ENCODE measurements around the gene AIF1L. TPM values are rescaled to one million over a fixed set of nuclear protein-coding genes. Genes with fewer than 3 reads are reported as not detected.
"Not testable (repeated sequence)": the region's sequence is repeated elsewhere in the genome, so short reads cannot be mapped to it uniquely, and the experiment has no call there.

The AIF1L gene
- total and polyA plus RNA-seq, 9 donors: 19.3 to 33.2 (median 23.3) TPM

DNA sequence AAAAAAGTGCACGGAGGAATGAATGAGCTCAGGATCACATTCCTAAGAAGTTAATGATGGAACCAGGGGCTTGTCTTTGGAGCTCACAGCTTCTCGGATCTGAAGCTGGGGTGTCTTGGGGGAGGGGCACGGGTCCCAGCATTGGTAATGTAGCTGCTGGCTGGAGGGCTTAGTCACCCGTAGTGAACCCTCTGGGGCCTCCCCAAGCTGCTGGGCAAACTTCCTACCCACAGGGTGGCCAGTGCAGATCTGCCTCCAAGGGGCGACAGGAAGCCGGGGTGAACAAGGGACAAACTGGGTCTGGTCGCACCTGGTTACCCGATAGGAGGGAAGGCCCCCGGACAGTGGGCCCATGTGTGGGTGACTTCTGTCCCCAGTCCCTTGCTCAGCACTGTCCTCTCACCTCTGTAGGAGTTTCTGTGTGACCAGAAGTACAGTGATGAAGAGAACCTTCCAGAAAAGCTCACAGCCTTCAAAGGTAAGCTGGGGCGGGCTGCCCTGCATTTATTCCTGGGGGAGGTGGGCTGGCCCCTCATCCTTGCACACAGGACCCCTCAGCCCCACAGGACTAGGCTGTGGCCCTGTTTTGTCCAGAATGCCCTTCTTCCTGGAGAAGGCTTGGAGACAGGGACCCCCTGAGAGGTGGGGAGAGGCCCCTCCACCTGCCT is 15.0 kb downstream of the AIF1L start:
- Histone ChIP-seq H3K36me3 (ENCODE audit: control insufficient read depth, insufficient read depth, low read length) (peaks cover 3% of the 10 kb centered on the region), H3K27me3 (ENCODE audit: control insufficient read depth, insufficient read depth, low read length) (no peaks in the 10 kb centered on the region), H3K4me1 (ENCODE audit: control insufficient read depth, insufficient read depth, low read length) (no peaks in the 10 kb centered on the region), H3K9me3 (replicated peaks; ENCODE audit: control insufficient read depth, low read depth, low read length) (no peaks in the 10 kb centered on the region), H3K4me3 (ENCODE audit: low read length) (no peak overlapping the region), H3K27ac (ENCODE audit: low read length) (no peak overlapping the region)
- WGBS (ENCODE audit: insufficient coverage): 36% methylated on average over 5 of the region's 10 CpGs
- no peak for DNase-seq

DNA sequence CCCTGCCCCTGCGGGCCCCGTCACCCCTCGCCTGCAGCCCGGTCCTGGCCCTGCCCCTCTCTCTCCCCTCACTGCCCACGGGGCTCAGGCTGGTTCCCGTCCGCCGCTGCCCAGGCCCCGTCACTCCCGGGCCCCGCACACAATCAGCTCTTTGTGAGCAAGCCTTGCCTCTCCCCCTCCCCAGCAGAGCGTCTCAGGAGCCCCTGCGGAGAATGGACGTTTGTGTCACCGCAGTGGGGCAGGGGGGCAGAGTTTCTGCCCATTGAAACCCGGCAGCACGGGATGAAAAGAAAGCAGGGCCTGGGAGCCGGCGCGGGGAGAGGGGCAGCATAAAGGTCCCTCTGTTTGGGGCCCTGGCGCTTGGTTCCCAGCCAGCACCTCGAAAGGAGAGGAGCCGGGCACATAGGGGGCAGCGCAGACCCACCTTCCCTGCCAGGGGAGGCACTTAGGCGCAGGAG is 15.6 kb downstream of the AIF1L start:
- no peak for DNase-seq
- no peak overlapping the region for H3K27ac ChIP-seq (ENCODE audit: low read length)
- H3K27me3 ChIP-seq (ENCODE audit: control insufficient read depth, insufficient read depth, low read length): no peaks in the 10 kb centered on the region
- H3K4me1 ChIP-seq (ENCODE audit: control insufficient read depth, insufficient read depth, low read length): no peaks in the 10 kb centered on the region
- no peak overlapping the region for H3K4me3 ChIP-seq (ENCODE audit: low read length)
- 76% methylated on average over 21 of the region's 25 CpGs for WGBS (ENCODE audit: insufficient coverage)
- H3K9me3 ChIP-seq (replicated peaks; ENCODE audit: control insufficient read depth, low read depth, low read length): no peaks in the 10 kb centered on the region
- H3K36me3 ChIP-seq (ENCODE audit: control insufficient read depth, insufficient read depth, low read length): peaks cover 3% of the 10 kb centered on the region

DNA sequence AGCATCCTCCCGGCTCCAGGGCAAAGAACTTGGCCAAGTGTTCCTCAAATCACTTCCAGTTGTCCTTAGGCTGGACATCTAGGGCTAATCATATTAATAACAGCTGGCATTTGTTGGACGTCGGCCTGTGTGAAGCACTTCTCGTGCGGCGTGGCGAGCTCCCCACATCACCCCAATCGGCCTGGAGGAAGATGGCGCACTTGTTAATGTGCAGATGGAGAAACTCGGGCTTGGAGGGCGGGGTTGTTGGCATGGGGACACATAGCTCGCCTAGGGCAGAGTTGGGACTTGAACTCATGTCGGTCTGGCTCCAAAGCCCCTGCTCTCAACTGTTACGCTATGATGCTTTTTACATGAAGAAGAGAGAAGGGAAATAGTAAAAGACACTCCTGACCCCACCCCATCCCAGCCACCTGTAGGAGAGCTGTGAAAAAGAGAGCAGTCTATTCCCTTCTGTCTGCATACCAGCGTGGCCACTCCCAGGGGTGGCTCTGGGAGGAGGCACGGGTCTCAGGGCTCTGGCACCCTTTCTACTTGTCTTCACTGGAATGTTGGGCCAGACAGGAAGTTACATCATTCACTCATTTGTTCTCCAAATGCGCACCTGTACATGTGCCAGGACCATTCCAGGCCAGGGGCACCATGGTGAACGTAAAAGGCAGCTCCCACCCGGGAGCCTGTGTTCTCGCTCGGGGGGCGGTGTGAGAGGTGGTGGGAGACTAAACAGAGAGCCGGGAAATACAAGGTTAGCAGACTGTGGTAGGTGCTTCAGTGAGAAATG is 16.2 kb downstream of the AIF1L start:
- peaks cover 3% of the 10 kb centered on the region for H3K36me3 ChIP-seq (ENCODE audit: control insufficient read depth, insufficient read depth, low read length)
- H3K4me3 ChIP-seq (ENCODE audit: low read length): no peak overlapping the region
- no peak overlapping the region for H3K27ac ChIP-seq (ENCODE audit: low read length)
- no peaks in the 10 kb centered on the region for H3K9me3 ChIP-seq (replicated peaks; ENCODE audit: control insufficient read depth, low read depth, low read length)
- peaks cover 2% of the 10 kb centered on the region for H3K4me1 ChIP-seq (ENCODE audit: control insufficient read depth, insufficient read depth, low read length)
- 70% methylated on average over 13 of the region's 23 CpGs for whole genome bisulfite sequencing (ENCODE audit: insufficient coverage)
- DNase-seq: no peak
- H3K27me3 ChIP-seq (ENCODE audit: control insufficient read depth, insufficient read depth, low read length): no peaks in the 10 kb centered on the region

DNA sequence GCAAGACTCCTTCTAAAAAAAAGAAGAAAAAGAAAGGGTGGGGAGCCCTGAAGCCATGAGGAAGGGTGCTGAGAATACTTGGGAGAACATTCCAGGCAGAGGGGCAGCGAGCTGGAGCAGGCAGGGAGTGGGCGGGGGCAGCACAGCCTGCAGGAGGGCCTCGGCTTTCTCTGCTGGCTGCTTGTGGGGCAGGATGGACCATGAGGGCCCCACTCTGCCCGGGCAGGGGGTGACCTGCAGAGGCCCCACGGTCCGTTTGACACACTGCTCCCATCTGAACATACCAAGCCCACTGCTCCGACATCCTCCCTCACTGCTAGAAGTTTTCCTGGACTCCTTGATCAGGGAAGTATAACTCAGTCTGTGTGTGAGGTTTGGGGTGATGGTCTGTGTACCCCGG is 17.3 kb downstream of the AIF1L start:
- Histone ChIP-seq H3K27ac (ENCODE audit: low read length) (no peak overlapping the region), H3K27me3 (ENCODE audit: control insufficient read depth, insufficient read depth, low read length) (no peaks in the 10 kb centered on the region), H3K4me3 (ENCODE audit: low read length) (no peak overlapping the region), H3K36me3 (ENCODE audit: control insufficient read depth, insufficient read depth, low read length) (peaks cover 3% of the 10 kb centered on the region), H3K9me3 (replicated peaks; ENCODE audit: control insufficient read depth, low read depth, low read length) (no peaks in the 10 kb centered on the region), H3K4me1 (ENCODE audit: control insufficient read depth, insufficient read depth, low read length) (peaks cover 2% of the 10 kb centered on the region)
- WGBS (ENCODE audit: insufficient coverage): 77% methylated on average over 3 of the region's 8 CpGs
- DNase-seq: no peak

DNA sequence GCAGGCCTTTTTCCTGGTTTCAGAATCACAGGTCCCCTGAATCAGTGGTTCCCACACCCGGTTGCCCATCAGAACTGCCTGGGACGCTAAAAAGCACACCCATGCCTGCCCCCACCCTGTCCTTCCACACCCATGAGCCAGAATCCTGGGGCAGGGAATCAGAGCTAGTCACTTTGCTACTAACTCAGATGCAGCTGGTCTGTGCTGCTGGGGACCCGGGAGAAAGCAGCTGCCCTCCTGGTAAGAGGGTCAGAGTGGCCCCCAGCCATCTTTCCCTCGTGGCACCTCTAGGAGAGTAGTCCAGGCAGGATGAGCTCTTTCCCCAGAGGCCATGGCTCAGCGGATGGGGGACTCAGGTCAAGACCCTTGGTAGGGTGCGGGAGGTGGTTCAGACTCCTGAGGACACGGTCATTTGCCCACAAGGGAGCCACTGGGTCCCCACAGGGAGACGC is 17.8 kb downstream of the AIF1L start:
- Histone ChIP-seq H3K9me3 (replicated peaks; ENCODE audit: control insufficient read depth, low read depth, low read length) (no peaks in the 10 kb centered on the region), H3K27ac (ENCODE audit: low read length) (no peak overlapping the region), H3K36me3 (ENCODE audit: control insufficient read depth, insufficient read depth, low read length) (peaks cover 3% of the 10 kb centered on the region), H3K4me3 (ENCODE audit: low read length) (no peak overlapping the region), H3K4me1 (ENCODE audit: control insufficient read depth, insufficient read depth, low read length) (peaks cover 2% of the 10 kb centered on the region), H3K27me3 (ENCODE audit: control insufficient read depth, insufficient read depth, low read length) (no peaks in the 10 kb centered on the region)
- 83% methylated on average over 8 of the region's 8 CpGs for WGBS (ENCODE audit: insufficient coverage)
- no peak for DNase-seq

DNA sequence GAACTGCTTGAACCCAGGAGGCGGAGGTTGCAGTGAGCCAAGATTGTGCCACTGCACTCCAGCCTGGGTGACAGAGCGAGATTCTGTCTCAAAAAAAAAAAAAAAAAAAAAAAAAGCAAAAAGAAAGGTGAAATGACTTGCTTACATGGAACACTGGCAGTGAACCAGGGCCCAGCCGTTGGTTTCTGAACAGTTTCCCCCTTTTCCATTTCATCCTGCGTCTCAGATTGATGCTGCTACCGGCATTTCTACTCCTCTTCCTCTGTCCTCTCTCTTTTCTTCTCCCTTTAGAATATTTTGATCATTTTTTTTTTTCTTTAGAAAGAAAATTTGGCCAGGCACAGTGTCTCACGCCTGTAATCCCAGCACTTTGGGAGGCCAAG is 19.0 kb downstream of the AIF1L start:
- H3K4me1 ChIP-seq (ENCODE audit: control insufficient read depth, insufficient read depth, low read length); H3K36me3 ChIP-seq (ENCODE audit: control insufficient read depth, insufficient read depth, low read length); DNase-seq; H3K27ac ChIP-seq (ENCODE audit: low read length); H3K4me3 ChIP-seq (ENCODE audit: low read length); H3K27me3 ChIP-seq (ENCODE audit: control insufficient read depth, insufficient read depth, low read length); H3K9me3 ChIP-seq (replicated peaks; ENCODE audit: control insufficient read depth, low read depth, low read length): not testable (repeated sequence)
- WGBS (ENCODE audit: insufficient coverage): no CpG with 5 or more reads among the region's 6 CpGs

DNA sequence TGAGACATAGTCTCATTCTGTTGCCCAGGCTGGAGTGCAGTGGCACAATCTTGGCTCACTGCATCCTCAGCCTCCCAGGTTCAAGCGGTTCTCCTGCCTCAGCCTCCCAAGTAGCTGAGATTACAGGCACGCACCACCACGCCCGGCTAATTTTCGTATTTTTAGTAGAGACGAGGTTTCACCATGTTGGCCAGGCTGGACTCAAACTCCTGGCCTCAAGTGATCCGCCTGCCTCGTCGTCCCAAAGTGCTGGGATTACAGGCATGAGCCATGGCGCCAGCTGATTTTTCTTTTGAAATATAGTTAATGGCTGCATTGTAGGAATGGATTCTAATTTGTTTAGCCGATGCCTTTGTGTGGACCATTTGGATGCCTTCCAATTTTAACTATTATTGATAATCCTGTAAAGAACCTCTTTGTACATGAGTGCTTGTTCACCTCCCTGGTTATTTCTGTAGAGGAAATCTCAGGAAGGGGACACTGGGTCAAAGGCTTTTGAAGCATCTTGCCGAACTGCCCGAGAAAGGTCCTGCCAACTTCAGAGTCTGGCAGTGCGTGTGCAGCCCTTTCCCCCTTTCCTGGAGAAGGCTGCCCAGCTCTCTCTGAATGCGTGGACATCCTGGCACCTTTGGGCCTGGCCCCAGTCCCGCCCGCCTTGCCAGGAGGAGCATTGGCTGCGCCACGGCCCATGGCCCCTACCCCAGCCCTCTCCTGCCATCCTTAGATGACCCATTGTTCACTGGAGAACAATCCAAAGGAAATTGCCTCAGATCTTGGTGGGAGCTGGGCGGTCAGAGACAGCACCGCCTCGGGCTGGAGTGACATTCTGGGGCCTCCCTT is 20.2 kb downstream of the AIF1L start:
- Histone ChIP-seq H3K27me3 (ENCODE audit: control insufficient read depth, insufficient read depth, low read length) (no peaks in the 10 kb centered on the region), H3K4me3 (ENCODE audit: low read length) (no peak overlapping the region), H3K27ac (ENCODE audit: low read length) (peak overlapping the region; percentile 81), H3K4me1 (ENCODE audit: control insufficient read depth, insufficient read depth, low read length) (peaks cover 2% of the 10 kb centered on the region), H3K9me3 (replicated peaks; ENCODE audit: control insufficient read depth, low read depth, low read length) (no peaks in the 10 kb centered on the region), H3K36me3 (ENCODE audit: control insufficient read depth, insufficient read depth, low read length) (peaks cover 8% of the 10 kb centered on the region)
- 91% methylated on average over 21 of the region's 22 CpGs for WGBS (ENCODE audit: insufficient coverage)
- DNase-seq: no peak

DNA sequence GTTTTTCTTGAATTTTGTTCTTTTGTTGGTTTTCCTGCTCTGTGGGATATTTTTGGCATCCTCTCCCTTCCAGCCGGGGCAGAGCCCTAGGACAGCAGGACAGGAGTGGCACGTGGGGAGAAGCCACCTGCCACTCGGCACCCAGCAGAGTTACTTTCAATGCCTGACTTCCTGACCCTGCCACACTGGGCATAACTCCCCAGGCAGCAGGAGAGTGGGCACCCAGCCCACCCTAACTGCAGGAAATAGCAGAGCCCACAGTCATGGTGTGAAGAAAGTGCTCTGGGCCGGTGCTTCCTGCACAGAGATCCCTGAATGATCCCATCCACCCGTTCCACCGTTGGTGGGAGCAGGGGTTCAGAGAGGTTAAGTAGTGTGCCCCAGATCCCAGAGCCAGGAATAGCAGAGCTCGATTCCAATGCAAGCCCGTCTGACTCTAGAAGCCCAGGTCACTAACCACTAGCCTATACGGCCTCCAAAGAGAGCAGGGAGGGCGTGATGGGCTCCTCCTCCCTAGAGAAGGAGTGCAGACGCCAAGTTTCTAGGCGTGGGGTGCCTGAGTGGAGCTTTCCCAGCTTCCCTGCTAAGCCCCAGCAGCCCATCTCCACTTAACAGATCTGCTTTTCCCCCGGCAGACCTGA is 20.9 kb downstream of the AIF1L start:
- DNase-seq: no peak
- H3K27ac ChIP-seq (ENCODE audit: low read length): peak overlapping the region; percentile 81
- H3K36me3 ChIP-seq (ENCODE audit: control insufficient read depth, insufficient read depth, low read length): peaks cover 8% of the 10 kb centered on the region
- H3K9me3 ChIP-seq (replicated peaks; ENCODE audit: control insufficient read depth, low read depth, low read length): no peaks in the 10 kb centered on the region
- no peaks in the 10 kb centered on the region for H3K27me3 ChIP-seq (ENCODE audit: control insufficient read depth, insufficient read depth, low read length)
- 61% methylated on average over 7 of the region's 13 CpGs for WGBS (ENCODE audit: insufficient coverage)
- peaks cover 2% of the 10 kb centered on the region for H3K4me1 ChIP-seq (ENCODE audit: control insufficient read depth, insufficient read depth, low read length)
- H3K4me3 ChIP-seq (ENCODE audit: low read length): no peak overlapping the region

DNA sequence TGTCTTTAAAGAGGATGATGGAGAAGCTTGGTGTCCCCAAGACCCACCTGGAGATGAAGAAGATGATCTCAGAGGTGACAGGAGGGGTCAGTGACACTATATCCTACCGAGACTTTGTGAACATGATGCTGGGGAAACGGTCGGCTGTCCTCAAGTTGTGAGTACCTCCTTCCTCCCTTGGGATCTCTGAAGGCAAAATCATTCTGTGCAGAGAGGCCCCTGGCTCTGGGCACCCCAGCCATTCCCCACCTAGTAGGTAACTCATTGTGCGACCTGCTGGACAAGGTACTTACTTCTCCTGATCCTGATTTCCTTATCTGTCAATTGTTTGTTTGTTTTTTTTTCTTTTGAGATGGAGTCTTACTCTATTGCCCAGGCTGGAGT is 21.4 kb downstream of the AIF1L start:
- H3K27ac ChIP-seq (ENCODE audit: low read length): peak overlapping the region; percentile 81

More for the DNA sequence above, 21.4 kb downstream of the AIF1L start:
- WGBS (ENCODE audit: insufficient coverage): no CpG with 5 or more reads among the region's 4 CpGs
- no peak for DNase-seq
- Histone ChIP-seq H3K27me3 (ENCODE audit: control insufficient read depth, insufficient read depth, low read length) (no peaks in the 10 kb centered on the region), H3K36me3 (ENCODE audit: control insufficient read depth, insufficient read depth, low read length) (peaks cover 6% of the 10 kb centered on the region), H3K4me1 (ENCODE audit: control insufficient read depth, insufficient read depth, low read length) (peaks cover 2% of the 10 kb centered on the region), H3K4me3 (ENCODE audit: low read length) (no peak overlapping the region), H3K9me3 (replicated peaks; ENCODE audit: control insufficient read depth, low read depth, low read length) (no peaks in the 10 kb centered on the region)
